Mesenchymal stem cell (in vitro differentiated cells and primary cell): ENCODE results near the gene CEP112.

Experiments
- DNase-seq: peaks from one replicate; pipeline ENCODE4 v3.0.0-alpha.2; 2013
- H2AFZ ChIP-seq: one replicate; pipeline ENCODE4 v1.6.1; 2013; ENCODE audit warnings: low read depth, mild to moderate bottlenecking, control low read depth, inconsistent platforms, low read length, moderate library complexity
- H2AK5ac ChIP-seq: 2 replicates; pipeline ENCODE4 v1.6.1; 2013; ENCODE audit warnings: low read length, moderate library complexity, mild to moderate bottlenecking, inconsistent platforms; ENCODE audit not compliant: severe bottlenecking
- H2BK120ac ChIP-seq: one replicate; pipeline ENCODE4 v1.6.1; 2013; ENCODE audit warnings: low read depth, mild to moderate bottlenecking, inconsistent platforms, low read length, moderate library complexity
- H2BK12ac ChIP-seq, 2 experiments: one replicate each; pipeline ENCODE4 v1.6.1; 2013; ENCODE audit warnings: inconsistent platforms in 2 of 2, low read length in 2 of 2, mild to moderate bottlenecking in 2 of 2, moderate library complexity in 2 of 2, control low read depth in 1 of 2
- H2BK15ac ChIP-seq: one replicate; pipeline ENCODE4 v1.6.1; 2013; ENCODE audit warnings: mild to moderate bottlenecking, low read depth, inconsistent platforms; ENCODE audit not compliant: poor library complexity, severe bottlenecking
- H2BK5ac ChIP-seq: 2 replicates; pipeline ENCODE4 v1.6.1; 2013; ENCODE audit warnings: low read depth, mild to moderate bottlenecking, low read length, control low read depth, inconsistent platforms; ENCODE audit not compliant: poor library complexity, severe bottlenecking
- H3K14ac ChIP-seq, 2 experiments: one replicate each; pipeline ENCODE4 v1.6.1; 2013; ENCODE audit warnings: inconsistent platforms in 2 of 2, low read length in 2 of 2, control low read depth in 1 of 2, mild to moderate bottlenecking in 1 of 2, moderate library complexity in 1 of 2
- H3K18ac ChIP-seq, 2 experiments: one replicate each; pipeline ENCODE4 v1.6.1; 2013; ENCODE audit warnings: inconsistent platforms in 2 of 2, low read length in 2 of 2, control low read depth in 1 of 2, low read depth in 1 of 2, mild to moderate bottlenecking in 1 of 2
- H3K23ac ChIP-seq, 2 experiments: one replicate each; pipeline ENCODE4 v1.6.1; 2013; ENCODE audit warnings: inconsistent platforms in 2 of 2, low read length in 2 of 2, mild to moderate bottlenecking in 2 of 2, moderate library complexity in 2 of 2, control low read depth in 1 of 2
- H3K27ac ChIP-seq: 2 replicates; pipeline ENCODE4 v1.5.1; 2013; ENCODE audit warnings: mild to moderate bottlenecking, moderate library complexity, low read length, control low read depth, inconsistent platforms; ENCODE audit not compliant: poor library complexity, severe bottlenecking
- H3K27me3 ChIP-seq, 2 experiments: 2 replicates each; pipeline versions ENCODE4 v1.6.1 to v1.7.0; 2013; ENCODE audit warnings: low read length in 2 of 2, mild to moderate bottlenecking in 2 of 2, moderate library complexity in 2 of 2, control low read depth in 1 of 2, inconsistent platforms in 1 of 2; ENCODE audit not compliant: control insufficient read depth in 1 of 2, insufficient read depth in 1 of 2
- H3K36me3 ChIP-seq, 2 experiments: 2 replicates each; pipeline versions ENCODE4 v1.6.1 to v1.7.0; 2013; ENCODE audit warnings: low read length in 2 of 2, control low read depth in 1 of 2, inconsistent platforms in 1 of 2, low read depth in 1 of 2, mild to moderate bottlenecking in 1 of 2; ENCODE audit not compliant: insufficient read depth in 2 of 2, control insufficient read depth in 1 of 2
- H3K4ac ChIP-seq, 2 experiments: one replicate each; pipeline ENCODE4 v1.6.1; 2013; ENCODE audit warnings: inconsistent platforms in 2 of 2, low read length in 2 of 2, mild to moderate bottlenecking in 2 of 2, moderate library complexity in 2 of 2, control low read depth in 1 of 2, low read depth in 1 of 2
- H3K4me1 ChIP-seq: 2 replicates; pipeline ENCODE4 v1.6.1; 2013; ENCODE audit warnings: low read depth, low read length, control low read depth; ENCODE audit not compliant: control insufficient read depth, insufficient read depth
- H3K4me2 ChIP-seq: 2 replicates; pipeline ENCODE4 v1.6.1; 2013; ENCODE audit warnings: low read length, mild to moderate bottlenecking, inconsistent platforms; ENCODE audit not compliant: poor library complexity, severe bottlenecking
- H3K4me3 ChIP-seq, 2 experiments: 2 replicates each; pipeline versions ENCODE4 v1.5.1 to v1.7.0; 2013; ENCODE audit warnings: low read length in 2 of 2, mild to moderate bottlenecking in 2 of 2, control low read depth in 1 of 2, low read depth in 1 of 2; ENCODE audit not compliant: insufficient read depth in 1 of 2
- H3K79me1 ChIP-seq: replicated peaks from 2 replicates; pipeline ENCODE4 v1.6.1; 2013; ENCODE audit warnings: mild to moderate bottlenecking, control low read depth, low read length, inconsistent platforms; ENCODE audit not compliant: poor library complexity, severe bottlenecking
- H3K9ac ChIP-seq: 2 replicates; pipeline ENCODE4 v1.7.0; 2013; ENCODE audit warnings: mild to moderate bottlenecking, low read length, moderate library complexity
- H3K9me3 ChIP-seq: 2 replicates; pipeline ENCODE4 v1.7.0; 2013; ENCODE audit warnings: mild to moderate bottlenecking, low read length; ENCODE audit not compliant: control insufficient read depth
- H4K8ac ChIP-seq: one replicate; pipeline ENCODE4 v1.6.1; 2013; ENCODE audit warnings: inconsistent platforms, mild to moderate bottlenecking, low read length, moderate library complexity
- H4K91ac ChIP-seq: one replicate; pipeline ENCODE4 v1.6.1; 2013; ENCODE audit warnings: mild to moderate bottlenecking, low read length, inconsistent platforms
- WGBS: methylation state at CpG from one replicate; pipeline ENCODE4 v1.1.7; 2013; ENCODE audit warnings: mixed read lengths; 5-methylcytosine and 5-hydroxymethylcytosine counted together

Gene CEP112

DNA sequence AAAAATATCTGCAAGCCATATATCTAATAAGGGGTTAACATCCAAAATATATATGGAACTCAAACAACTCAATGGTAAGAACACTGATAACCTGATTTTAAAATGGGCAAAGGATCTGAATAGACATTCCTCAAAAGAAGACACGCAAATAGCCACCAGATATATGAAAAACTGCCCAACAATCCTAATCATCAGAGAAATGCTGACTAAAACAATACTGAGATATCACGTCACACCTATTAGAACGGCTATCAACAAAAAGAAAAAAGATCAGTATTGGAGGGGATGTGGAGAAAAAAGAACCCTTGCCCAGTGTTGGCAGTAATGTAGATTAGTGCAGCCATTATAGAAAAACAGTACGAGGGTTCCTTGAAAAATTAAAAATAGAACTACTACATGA lies 97.2 kb downstream of the CEP112 start:
- no peak overlapping the region for H3K18ac ChIP-seq
- H3K4me3 ChIP-seq: no peak overlapping the region
- no peak overlapping the region for H2AK5ac ChIP-seq
- no peaks in the 10 kb centered on the region for H3K27me3 ChIP-seq
- no peak overlapping the region for H3K4ac ChIP-seq
- H3K9ac ChIP-seq: no peak overlapping the region
- H2BK120ac ChIP-seq: no peak overlapping the region
- H4K91ac ChIP-seq: no peak overlapping the region
- no peak overlapping the region for H3K23ac ChIP-seq
- H2BK12ac ChIP-seq: no peak overlapping the region
- H2AFZ ChIP-seq: no peak overlapping the region
- peaks cover 3% of the 10 kb centered on the region for H3K79me1 ChIP-seq
- H3K27ac ChIP-seq: no peak overlapping the region
- WGBS: no CpG with 5 or more reads among the region's 4 CpGs
- DNase-seq: no peak
- H3K4me2 ChIP-seq: no peak overlapping the region
- peaks cover 2 to 12% of the 10 kb centered on the region in 2 experiments for H3K36me3 ChIP-seq
- H2BK5ac ChIP-seq: no peak overlapping the region
- no peak overlapping the region for H4K8ac ChIP-seq
- H3K4me1 ChIP-seq: no peaks in the 10 kb centered on the region
- no peak overlapping the region for H3K14ac ChIP-seq
- H2BK15ac ChIP-seq: no peak overlapping the region
- H3K9me3 ChIP-seq: peaks cover 26% of the 10 kb centered on the region

GRCh38 chr17:66091445-66092080 lies 100.4 kb downstream of the CEP112 start:
- Histone ChIP-seq H3K27ac (no peak overlapping the region), H2BK5ac (no peak overlapping the region), H3K27me3 (no peaks in the 10 kb centered on the region), H3K9ac (no peak overlapping the region), H3K4me3 (no peak overlapping the region), H2BK12ac (no peak overlapping the region), H2BK15ac (no peak overlapping the region), H3K9me3 (peaks cover 33% of the 10 kb centered on the region), H3K23ac (no peak overlapping the region), H2AK5ac (no peak overlapping the region), H3K4ac (no peak overlapping the region), H4K8ac (no peak overlapping the region), H3K79me1 (peaks cover 16% of the 10 kb centered on the region), H3K4me2 (no peak overlapping the region), H2AFZ (no peak overlapping the region), H3K14ac (no peak overlapping the region), H4K91ac (no peak overlapping the region), H3K18ac (no peak overlapping the region), H2BK120ac (no peak overlapping the region), H3K36me3 (peaks cover 12 to 13% of the 10 kb centered on the region in 2 experiments), H3K4me1 (no peaks in the 10 kb centered on the region)
- no CpG with 5 or more reads among the region's 3 CpGs for WGBS
- DNase-seq: no peak

DNA sequence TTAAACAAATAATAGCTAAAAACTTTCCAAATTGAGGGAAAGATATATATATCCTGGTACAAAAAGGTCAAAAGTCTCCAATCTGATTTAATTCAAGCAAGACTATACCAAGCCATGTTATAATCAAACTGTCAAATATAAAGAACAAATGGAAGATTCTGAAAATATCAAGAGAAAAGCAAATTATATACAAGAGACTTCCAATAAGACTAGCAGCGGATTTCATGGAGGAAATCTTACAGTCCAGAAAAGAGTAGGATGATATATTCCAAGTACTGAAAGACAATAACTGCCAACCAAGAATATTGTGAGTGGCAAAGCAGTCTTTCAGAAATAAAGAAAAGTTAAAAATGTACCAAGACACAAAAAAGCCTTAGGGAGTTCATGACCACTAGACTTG lies 102.2 kb downstream of the CEP112 start:
- no CpG with 5 or more reads among the region's 1 CpG for WGBS
- H3K9ac ChIP-seq: no peak overlapping the region
- peak overlapping the region; percentile 51 for H2BK5ac ChIP-seq
- no peak overlapping the region for H2BK12ac ChIP-seq
- no peak overlapping the region for H3K4me3 ChIP-seq
- peaks cover 0 to 11% of the 10 kb centered on the region in 2 experiments for H3K36me3 ChIP-seq
- H3K4ac ChIP-seq: no peak overlapping the region
- H3K4me1 ChIP-seq: no peaks in the 10 kb centered on the region
- no peaks in the 10 kb centered on the region for H3K27me3 ChIP-seq
- no peak overlapping the region for H3K18ac ChIP-seq
- H4K91ac ChIP-seq: no peak overlapping the region
- H3K79me1 ChIP-seq: peaks cover 16% of the 10 kb centered on the region
- no peak overlapping the region for H3K4me2 ChIP-seq
- no peak overlapping the region for H4K8ac ChIP-seq
- H2AFZ ChIP-seq: no peak overlapping the region
- H3K14ac ChIP-seq: no peak overlapping the region
- no peak overlapping the region for H3K27ac ChIP-seq
- DNase-seq: no peak
- H2BK15ac ChIP-seq: no peak overlapping the region
- H3K23ac ChIP-seq: no peak overlapping the region
- no peak overlapping the region for H2AK5ac ChIP-seq
- peaks cover 26% of the 10 kb centered on the region for H3K9me3 ChIP-seq
- no peak overlapping the region for H2BK120ac ChIP-seq

- Histone ChIP-seq H3K4ac (no peak overlapping the region), H3K18ac (no peak overlapping the region), H2BK12ac (peak overlapping the region in 1 of 2 experiments; percentile 56), H2BK15ac (no peak overlapping the region), H2BK120ac (no peak overlapping the region), H3K9me3 (peaks cover 26% of the 10 kb centered on the region), H4K91ac (no peak overlapping the region), H2AFZ (no peak overlapping the region), H2BK5ac (no peak overlapping the region), H3K14ac (no peak overlapping the region), H3K27me3 (no peaks in the 10 kb centered on the region), H4K8ac (no peak overlapping the region), H3K79me1 (peaks cover 14% of the 10 kb centered on the region), H3K36me3 (peaks cover 0 to 11% of the 10 kb centered on the region in 2 experiments), H3K4me3 (no peak overlapping the region), H3K23ac (no peak overlapping the region), H3K27ac (no peak overlapping the region), H3K4me1 (no peaks in the 10 kb centered on the region), H3K9ac (no peak overlapping the region), H3K4me2 (no peak overlapping the region), H2AK5ac (no peak overlapping the region)
- DNase-seq: no peak
- 98% methylated on average over 4 of the region's 4 CpGs for WGBS
Observed at GRCh38 chr17:66088173-66088572, 103.8 kb downstream of the CEP112 start.
